Astrocyte (in vitro differentiated cells and primary cell): ENCODE results near the gene SEMA4C. TPM values are rescaled to one million over a fixed set of nuclear protein-coding genes. Genes with fewer than 3 reads are reported as not detected.

Experiments
- DNase-seq: peaks from one replicate; pipeline ENCODE4 v3.0.0-alpha.2; 2010; ENCODE audit warnings: low read depth
- FAIRE-seq: peaks from 2 replicates; lab custom pipeline; 2011; peaks lifted over from hg19 to GRCh38; lab: Jason Lieb, UNC
- H2AFZ ChIP-seq: 2 replicates; pipeline ENCODE4 v1.6.0; 2012; ENCODE audit warnings: low read depth, low read length, inconsistent platforms
- H3K27ac ChIP-seq: 2 replicates; pipeline ENCODE4 v1.5.1; 2011; ENCODE audit warnings: low read depth, low read length, inconsistent platforms
- H3K27me3 ChIP-seq: 2 replicates; pipeline ENCODE4 v1.6.0; 2011; ENCODE audit warnings: low read length, inconsistent platforms; ENCODE audit not compliant: insufficient read depth
- H3K36me3 ChIP-seq: 2 replicates; pipeline ENCODE4 v1.5.1; 2011; ENCODE audit warnings: low read length, inconsistent platforms; ENCODE audit not compliant: insufficient read depth
- H3K4me1 ChIP-seq: 2 replicates; pipeline ENCODE4 v1.5.1; 2011; ENCODE audit warnings: low read length, inconsistent platforms; ENCODE audit not compliant: insufficient read depth
- H3K4me2 ChIP-seq: 2 replicates; pipeline ENCODE4 v1.6.0; 2012; ENCODE audit warnings: low read length, inconsistent platforms
- H3K4me3 ChIP-seq: 2 replicates; pipeline ENCODE4 v1.5.1; 2011; ENCODE audit warnings: low read depth, mild to moderate bottlenecking, low read length, inconsistent platforms; ENCODE audit not compliant: insufficient read depth
- H3K79me2 ChIP-seq: 2 replicates; pipeline ENCODE4 v1.6.0; 2012; ENCODE audit warnings: mild to moderate bottlenecking, low read length, inconsistent platforms; ENCODE audit not compliant: insufficient read depth
- H3K9ac ChIP-seq: 2 replicates; pipeline ENCODE4 v1.6.0; 2012; ENCODE audit warnings: mild to moderate bottlenecking, low read length, inconsistent platforms
- H3K9me3 ChIP-seq: 2 replicates; pipeline ENCODE4 v1.5.1; 2012; ENCODE audit warnings: low read depth, mild to moderate bottlenecking, low read length, inconsistent platforms; ENCODE audit not compliant: insufficient read depth
- H4K20me1 ChIP-seq: 2 replicates; pipeline ENCODE4 v1.6.0; 2012; ENCODE audit warnings: low read length, inconsistent platforms; ENCODE audit not compliant: insufficient read depth
- H3K27ac Mint-ChIP-seq: one replicate; pipeline ENCODE4 v1.8.0; 2021; ENCODE audit warnings: mild to moderate bottlenecking, mixed read lengths; ENCODE audit not compliant: unreplicated experiment
- H3K27me3 Mint-ChIP-seq: one replicate; pipeline ENCODE4 v1.8.0; 2021; ENCODE audit warnings: low read depth, mixed read lengths; ENCODE audit not compliant: unreplicated experiment
- H3K36me3 Mint-ChIP-seq: one replicate; pipeline ENCODE4 v1.8.0; 2021; ENCODE audit warnings: low read depth, mixed read lengths; ENCODE audit not compliant: unreplicated experiment
- H3K4me1 Mint-ChIP-seq: one replicate; pipeline ENCODE4 v1.8.0; 2021; ENCODE audit warnings: low read depth, mixed read lengths; ENCODE audit not compliant: unreplicated experiment
- H3K4me3 Mint-ChIP-seq: one replicate; pipeline ENCODE4 v1.8.0; 2021; ENCODE audit warnings: mild to moderate bottlenecking, moderate library complexity, mixed read lengths; ENCODE audit not compliant: unreplicated experiment
- H3K9me3 Mint-ChIP-seq: one replicate; pipeline ENCODE4 v1.8.0; 2021; ENCODE audit warnings: mild to moderate bottlenecking, mixed read lengths; ENCODE audit not compliant: unreplicated experiment
- CTCF ChIP-seq: IDR thresholded peaks from 2 replicates; pipeline ENCODE4 v1.5.1; 2011; ENCODE audit warnings: low read depth, mild to moderate bottlenecking, inconsistent platforms, low read length, moderate library complexity; ENCODE audit not compliant: insufficient read depth
- EZH2 ChIP-seq: IDR thresholded peaks from 2 replicates; pipeline ENCODE4 v1.6.1; 2012; ENCODE audit warnings: mild to moderate bottlenecking, low read length, inconsistent platforms; ENCODE audit not compliant: insufficient read depth
- total RNA-seq: library from RNA; stranded (reverse); gene quantifications from 2 replicates; pipeline ENCODE4 v1.2.1, GENCODE V29; 2021

Gene SEMA4C
- total RNA-seq, 1 donor from 2014 or later: 32.8 TPM

- H3K4me1 Mint-ChIP-seq: no peaks in the 10 kb centered on the region
- TF ChIP-seq CTCF (no peak), EZH2 (no peak)
- Histone ChIP-seq H3K9ac (no peak overlapping the region), H3K36me3 (no peaks in the 10 kb centered on the region), H3K79me2 (no peaks in the 10 kb centered on the region), H3K4me2 (no peak overlapping the region), H3K4me3 (no peak overlapping the region), H3K4me1 (no peaks in the 10 kb centered on the region), H4K20me1 (no peaks in the 10 kb centered on the region), H3K27me3 (peaks cover 2% of the 10 kb centered on the region), H3K9me3 (peaks cover 16% of the 10 kb centered on the region), H2AFZ (no peak overlapping the region), H3K27ac (no peak overlapping the region)
- H3K9me3 Mint-ChIP-seq: peaks cover 41% of the 10 kb centered on the region
- H3K4me3 Mint-ChIP-seq: no peak overlapping the region
- peaks cover 24% of the 10 kb centered on the region for H3K36me3 Mint-ChIP-seq
- DNase-seq: no peak
- no peak for FAIRE-seq
- peaks cover 45% of the 10 kb centered on the region for H3K27me3 Mint-ChIP-seq
- H3K27ac Mint-ChIP-seq: peak overlapping the region; percentile 30
Observed at GRCh38 chr2:96913117-96913397, 43.2 kb upstream of the SEMA4C start.

GRCh38 chr2:96912346-96913116, 42.7 kb upstream of the SEMA4C start:
- H3K27me3 ChIP-seq: peaks cover 2% of the 10 kb centered on the region
- H3K4me1 Mint-ChIP-seq: no peaks in the 10 kb centered on the region
- DNase-seq (no peak), FAIRE-seq (no peak)
- peaks cover 12% of the 10 kb centered on the region for H3K9me3 ChIP-seq
- peaks cover under 1% of the 10 kb centered on the region for H3K4me1 ChIP-seq
- H3K9me3 Mint-ChIP-seq: peaks cover 39% of the 10 kb centered on the region
- TF ChIP-seq EZH2 (no peak), CTCF (no peak)
- no peaks in the 10 kb centered on the region for H3K36me3 ChIP-seq
- H3K27ac Mint-ChIP-seq: peak overlapping the region; percentile 30
- H4K20me1 ChIP-seq: no peaks in the 10 kb centered on the region
- H3K9ac ChIP-seq: no peak overlapping the region
- H3K36me3 Mint-ChIP-seq: peaks cover 24% of the 10 kb centered on the region
- no peak overlapping the region for H3K4me3 Mint-ChIP-seq
- no peaks in the 10 kb centered on the region for H3K79me2 ChIP-seq
- H3K27me3 Mint-ChIP-seq: peaks cover 45% of the 10 kb centered on the region
- H2AFZ ChIP-seq: no peak overlapping the region
- no peak overlapping the region for H3K4me2 ChIP-seq
- no peak overlapping the region for H3K27ac ChIP-seq
- no peak overlapping the region for H3K4me3 ChIP-seq

GRCh38 chr2:96909611-96910021, 39.7 kb upstream of the SEMA4C start:
- Histone ChIP-seq H3K27ac (no peak overlapping the region), H4K20me1 (no peaks in the 10 kb centered on the region), H3K4me3 (no peak overlapping the region), H3K27me3 (no peaks in the 10 kb centered on the region), H3K4me1 (peaks cover 4% of the 10 kb centered on the region), H3K36me3 (no peaks in the 10 kb centered on the region), H2AFZ (no peak overlapping the region), H3K9ac (no peak overlapping the region), H3K4me2 (no peak overlapping the region), H3K9me3 (no peaks in the 10 kb centered on the region), H3K79me2 (no peaks in the 10 kb centered on the region)
- H3K4me1 Mint-ChIP-seq: peaks cover 3% of the 10 kb centered on the region
- H3K36me3 Mint-ChIP-seq: peaks cover 11% of the 10 kb centered on the region
- H3K4me3 Mint-ChIP-seq: no peak overlapping the region
- TF ChIP-seq CTCF: no peak
- TF ChIP-seq EZH2: no peak
- DNase-seq: no peak
- H3K27ac Mint-ChIP-seq: no peak overlapping the region
- no peak for FAIRE-seq
- H3K27me3 Mint-ChIP-seq: peaks cover 45% of the 10 kb centered on the region
- H3K9me3 Mint-ChIP-seq: peaks cover 20% of the 10 kb centered on the region
